ENCODE results near the gene EFHD2.

The EFHD2 gene

DNA sequence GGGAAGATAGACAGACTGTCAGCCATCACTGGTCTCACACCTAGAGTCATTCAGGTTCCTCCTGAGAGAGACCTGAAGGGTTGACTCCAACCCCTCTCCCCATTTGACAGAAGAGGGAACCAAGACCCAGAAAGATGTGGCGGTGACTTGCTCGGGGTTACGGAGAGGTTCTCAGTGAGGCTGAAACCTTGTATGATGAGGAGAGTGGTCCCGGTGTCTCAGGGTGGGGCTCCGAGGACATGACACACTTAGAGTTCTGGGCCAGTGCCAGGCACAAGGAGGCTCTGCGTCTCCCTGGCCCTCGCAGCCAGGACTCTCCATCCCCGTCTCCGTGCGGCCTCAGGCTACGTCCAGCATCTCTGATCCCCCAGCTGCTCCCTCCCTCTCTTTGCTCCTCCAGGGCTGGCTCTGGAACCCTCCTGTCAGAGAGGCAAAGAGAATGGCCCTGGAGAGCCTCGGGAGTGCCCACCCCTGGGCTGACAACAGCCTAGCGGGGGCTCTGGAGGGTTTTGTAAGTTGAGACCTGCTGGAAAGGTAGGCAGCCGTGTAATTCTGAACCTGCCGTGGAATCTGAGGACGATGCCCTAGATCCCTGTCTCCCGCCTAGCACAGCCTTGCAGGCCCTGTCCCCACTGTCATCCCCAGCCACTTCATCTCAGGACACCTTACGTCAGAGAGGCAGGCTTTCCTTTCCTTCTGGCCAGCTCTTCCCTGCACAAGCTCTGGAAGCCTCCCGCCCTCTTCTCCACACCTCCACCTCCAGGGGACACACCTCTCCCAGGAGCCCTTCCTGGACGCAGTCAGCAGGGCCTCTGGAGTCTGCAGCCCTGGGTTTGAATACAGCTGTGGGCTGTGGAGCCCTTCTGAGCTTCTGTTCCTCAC is 4.1 kb downstream of the EFHD2 start:
- no peak for TF ChIP-seq ZNF555 (tag by site-specific recombination; conservative IDR thresholded peaks at IDR 0.05)
- TF ChIP-seq KLF1 (tag by site-specific recombination; IDR thresholded peaks at IDR 0.05) = no peak
- no peak for TF ChIP-seq KLF9 (tag by site-specific recombination; IDR thresholded peaks at IDR 0.05; ENCODE audit: low read depth)
- TF ChIP-seq ZNF239 (tag by site-specific recombination; IDR thresholded peaks at IDR 0.05) = no peak
- TF ChIP-seq, protein P1, sequence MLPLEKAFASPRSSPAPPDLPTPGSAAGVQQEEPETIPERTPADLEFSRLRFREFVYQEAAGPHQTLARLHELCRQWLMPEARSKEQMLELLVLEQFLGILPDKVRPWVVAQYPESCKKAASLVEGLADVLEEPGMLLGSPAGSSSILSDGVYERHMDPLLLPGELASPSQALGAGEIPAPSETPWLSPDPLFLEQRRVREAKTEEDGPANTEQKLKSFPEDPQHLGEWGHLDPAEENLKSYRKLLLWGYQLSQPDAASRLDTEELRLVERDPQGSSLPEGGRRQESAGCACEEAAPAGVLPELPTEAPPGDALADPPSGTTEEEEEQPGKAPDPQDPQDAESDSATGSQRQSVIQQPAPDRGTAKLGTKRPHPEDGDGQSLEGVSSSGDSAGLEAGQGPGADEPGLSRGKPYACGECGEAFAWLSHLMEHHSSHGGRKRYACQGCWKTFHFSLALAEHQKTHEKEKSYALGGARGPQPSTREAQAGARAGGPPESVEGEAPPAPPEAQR (tag by site-specific recombination; IDR thresholded peaks at IDR 0.05) = no peak
- no peak for TF ChIP-seq ZNF23 (tag by site-specific recombination; IDR thresholded peaks at IDR 0.05; ENCODE audit: borderline replicate concordance)
- no peak for TF ChIP-seq HOXD13 (CRISPR knock-in tag; IDR thresholded peaks at IDR 0.05; ENCODE audit: borderline replicate concordance)
- TF ChIP-seq, protein P2, sequence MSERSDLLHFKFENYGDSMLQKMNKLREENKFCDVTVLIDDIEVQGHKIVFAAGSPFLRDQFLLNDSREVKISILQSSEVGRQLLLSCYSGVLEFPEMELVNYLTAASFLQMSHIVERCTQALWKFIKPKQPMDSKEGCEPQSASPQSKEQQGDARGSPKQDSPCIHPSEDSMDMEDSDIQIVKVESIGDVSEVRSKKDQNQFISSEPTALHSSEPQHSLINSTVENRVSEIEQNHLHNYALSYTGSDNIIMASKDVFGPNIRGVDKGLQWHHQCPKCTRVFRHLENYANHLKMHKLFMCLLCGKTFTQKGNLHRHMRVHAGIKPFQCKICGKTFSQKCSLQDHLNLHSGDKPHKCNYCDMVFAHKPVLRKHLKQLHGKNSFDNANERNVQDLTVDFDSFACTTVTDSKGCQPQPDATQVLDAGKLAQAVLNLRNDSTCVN (tag by site-specific recombination; optimal IDR thresholded peaks at IDR 0.05) = no peak
- Histone ChIP-seq H3K4me1 (ENCODE audit: control insufficient read depth, insufficient read depth, low read length) (peaks cover 3% of the 10 kb centered on the region; the same call in 1 of the 2 replicates), H3K9me3 (ENCODE audit: control insufficient read depth, insufficient read depth, low read depth, low read length) (no peaks in the 10 kb centered on the region), H3K27ac (ENCODE audit: extremely low read depth, low read depth, low read length) (no peak overlapping the region), H3K36me3 (ENCODE audit: control insufficient read depth in 2 of 2, insufficient read depth in 1 of 2, low read length in 2 of 2) (peaks cover 0 to 20% of the 10 kb centered on the region in 2 experiments; a peak in 1 of 3 replicates), H3K4me3 (ENCODE audit: low read depth, low read length) (no peak overlapping the region)
- CTCF ChIA-PET = interaction anchor here (0.6 to 1.3 kb wide), 5 partner anchors 9 to 110 kb away, joined by 3 to 4 read pairs (median 3); no protein-coding TSS in a partner anchor
- POLR2A ChIA-PET = no interaction called here

DNA sequence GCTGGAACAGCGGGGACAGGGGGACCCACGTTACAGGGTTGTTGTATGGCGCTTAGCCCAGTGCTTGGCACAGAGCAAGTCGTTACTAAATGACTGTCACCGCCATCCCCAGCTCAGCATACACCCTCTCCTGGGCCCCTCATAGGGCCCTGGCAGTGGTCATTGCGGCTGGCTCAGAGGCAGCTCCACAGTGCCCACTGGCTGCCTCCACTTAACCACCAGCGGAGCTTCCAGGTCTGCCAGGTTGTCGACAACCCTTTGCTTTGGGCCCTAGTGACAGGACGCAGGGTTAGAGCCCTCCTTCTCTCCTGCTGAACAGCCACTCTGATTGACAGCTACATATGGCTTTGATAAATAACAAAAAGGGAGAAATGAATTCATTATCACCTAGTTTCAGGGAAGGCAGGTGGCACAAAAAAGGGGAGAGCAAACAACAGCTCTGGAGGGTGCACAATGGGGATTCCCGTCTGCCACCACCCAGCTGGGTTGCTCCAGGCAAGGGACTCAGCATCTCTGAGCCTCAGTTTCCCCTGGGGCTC is 4.8 kb downstream of the EFHD2 start:
- H3K4me3 ChIP-seq (ENCODE audit: low read depth, low read length) = no peak overlapping the region
- POLR2A ChIA-PET = no interaction called here
- H3K4me1 ChIP-seq (ENCODE audit: control insufficient read depth, insufficient read depth, low read length) = no peaks in the 10 kb centered on the region
- H3K36me3 ChIP-seq (ENCODE audit: control insufficient read depth in 2 of 2, insufficient read depth in 1 of 2, low read length in 2 of 2) = peaks cover 0 to 21% of the 10 kb centered on the region in 2 experiments; a peak in 1 of 3 replicates
- no peak overlapping the region for H3K27ac ChIP-seq (ENCODE audit: extremely low read depth, low read depth, low read length)
- H3K9me3 ChIP-seq (ENCODE audit: control insufficient read depth, insufficient read depth, low read depth, low read length) = no peaks in the 10 kb centered on the region
- CTCF ChIA-PET = interaction anchor here (0.6 to 1.3 kb wide), 5 partner anchors 9 to 110 kb away, joined by 3 to 4 read pairs (median 3); no protein-coding TSS in a partner anchor
- TF ChIP-seq, protein P3, sequence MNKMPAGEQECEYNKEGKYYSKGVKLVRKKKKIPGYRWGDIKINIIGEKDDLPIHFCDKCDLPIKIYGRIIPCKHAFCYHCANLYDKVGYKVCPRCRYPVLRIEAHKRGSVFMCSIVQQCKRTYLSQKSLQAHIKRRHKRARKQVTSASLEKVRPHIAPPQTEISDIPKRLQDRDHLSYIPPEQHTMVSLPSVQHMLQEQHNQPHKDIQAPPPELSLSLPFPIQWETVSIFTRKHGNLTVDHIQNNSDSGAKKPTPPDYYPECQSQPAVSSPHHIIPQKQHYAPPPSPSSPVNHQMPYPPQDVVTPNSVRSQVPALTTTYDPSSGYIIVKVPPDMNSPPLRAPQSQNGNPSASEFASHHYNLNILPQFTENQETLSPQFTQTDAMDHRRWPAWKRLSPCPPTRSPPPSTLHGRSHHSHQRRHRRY (tag by site-specific recombination; IDR thresholded peaks at IDR 0.05) = no peak
- TF ChIP-seq ZNF677 (tag by site-specific recombination; IDR thresholded peaks at IDR 0.05) (no peak), OVOL3 (tag by site-specific recombination; IDR thresholded peaks at IDR 0.05) (no peak), ZNF792 (tag by site-specific recombination; IDR thresholded peaks at IDR 0.05) (no peak), ZNF768 (tag by site-specific recombination; IDR thresholded peaks at IDR 0.05) (no peak), ZNF112 (tag by site-specific recombination; IDR thresholded peaks at IDR 0.05) (no peak), ZNF624 (tag by site-specific recombination; IDR thresholded peaks at IDR 0.05) (no peak), ZIC2 (tag by site-specific recombination; IDR thresholded peaks at IDR 0.05) (no peak), ZNF19 (tag by site-specific recombination; IDR thresholded peaks at IDR 0.05; ENCODE audit: low read depth) (no peak), KLF9 (tag by site-specific recombination; IDR thresholded peaks at IDR 0.05; ENCODE audit: low read depth) (no peak), ZNF266 (tag by site-specific recombination; IDR thresholded peaks at IDR 0.05; ENCODE audit: low read depth) (no peak), ZNF585B (tag by site-specific recombination; IDR thresholded peaks at IDR 0.05) (no peak), BCL11B (tag by site-specific recombination; IDR thresholded peaks at IDR 0.05; ENCODE audit: low read depth) (no peak), ZNF155 (tag by site-specific recombination; IDR thresholded peaks at IDR 0.05) (no peak), ZEB2 (tag by site-specific recombination; IDR thresholded peaks at IDR 0.05) (no peak)
- TF ChIP-seq, protein P4, sequence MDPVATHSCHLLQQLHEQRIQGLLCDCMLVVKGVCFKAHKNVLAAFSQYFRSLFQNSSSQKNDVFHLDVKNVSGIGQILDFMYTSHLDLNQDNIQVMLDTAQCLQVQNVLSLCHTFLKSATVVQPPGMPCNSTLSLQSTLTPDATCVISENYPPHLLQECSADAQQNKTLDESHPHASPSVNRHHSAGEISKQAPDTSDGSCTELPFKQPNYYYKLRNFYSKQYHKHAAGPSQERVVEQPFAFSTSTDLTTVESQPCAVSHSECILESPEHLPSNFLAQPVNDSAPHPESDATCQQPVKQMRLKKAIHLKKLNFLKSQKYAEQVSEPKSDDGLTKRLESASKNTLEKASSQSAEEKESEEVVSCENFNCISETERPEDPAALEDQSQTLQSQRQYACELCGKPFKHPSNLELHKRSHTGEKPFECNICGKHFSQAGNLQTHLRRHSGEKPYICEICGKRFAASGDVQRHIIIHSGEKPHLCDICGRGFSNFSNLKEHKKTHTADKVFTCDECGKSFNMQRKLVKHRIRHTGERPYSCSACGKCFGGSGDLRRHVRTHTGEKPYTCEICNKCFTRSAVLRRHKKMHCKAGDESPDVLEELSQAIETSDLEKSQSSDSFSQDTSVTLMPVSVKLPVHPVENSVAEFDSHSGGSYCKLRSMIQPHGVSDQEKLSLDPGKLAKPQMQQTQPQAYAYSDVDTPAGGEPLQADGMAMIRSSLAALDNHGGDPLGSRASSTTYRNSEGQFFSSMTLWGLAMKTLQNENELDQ (tag by site-specific recombination; IDR thresholded peaks at IDR 0.05; ENCODE audit: low read depth) = no peak
- TF ChIP-seq, protein P5, sequence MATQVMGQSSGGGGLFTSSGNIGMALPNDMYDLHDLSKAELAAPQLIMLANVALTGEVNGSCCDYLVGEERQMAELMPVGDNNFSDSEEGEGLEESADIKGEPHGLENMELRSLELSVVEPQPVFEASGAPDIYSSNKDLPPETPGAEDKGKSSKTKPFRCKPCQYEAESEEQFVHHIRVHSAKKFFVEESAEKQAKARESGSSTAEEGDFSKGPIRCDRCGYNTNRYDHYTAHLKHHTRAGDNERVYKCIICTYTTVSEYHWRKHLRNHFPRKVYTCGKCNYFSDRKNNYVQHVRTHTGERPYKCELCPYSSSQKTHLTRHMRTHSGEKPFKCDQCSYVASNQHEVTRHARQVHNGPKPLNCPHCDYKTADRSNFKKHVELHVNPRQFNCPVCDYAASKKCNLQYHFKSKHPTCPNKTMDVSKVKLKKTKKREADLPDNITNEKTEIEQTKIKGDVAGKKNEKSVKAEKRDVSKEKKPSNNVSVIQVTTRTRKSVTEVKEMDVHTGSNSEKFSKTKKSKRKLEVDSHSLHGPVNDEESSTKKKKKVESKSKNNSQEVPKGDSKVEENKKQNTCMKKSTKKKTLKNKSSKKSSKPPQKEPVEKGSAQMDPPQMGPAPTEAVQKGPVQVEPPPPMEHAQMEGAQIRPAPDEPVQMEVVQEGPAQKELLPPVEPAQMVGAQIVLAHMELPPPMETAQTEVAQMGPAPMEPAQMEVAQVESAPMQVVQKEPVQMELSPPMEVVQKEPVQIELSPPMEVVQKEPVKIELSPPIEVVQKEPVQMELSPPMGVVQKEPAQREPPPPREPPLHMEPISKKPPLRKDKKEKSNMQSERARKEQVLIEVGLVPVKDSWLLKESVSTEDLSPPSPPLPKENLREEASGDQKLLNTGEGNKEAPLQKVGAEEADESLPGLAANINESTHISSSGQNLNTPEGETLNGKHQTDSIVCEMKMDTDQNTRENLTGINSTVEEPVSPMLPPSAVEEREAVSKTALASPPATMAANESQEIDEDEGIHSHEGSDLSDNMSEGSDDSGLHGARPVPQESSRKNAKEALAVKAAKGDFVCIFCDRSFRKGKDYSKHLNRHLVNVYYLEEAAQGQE (tag by site-specific recombination; IDR thresholded peaks at IDR 0.05) = no peak

All from HEK293 (cell line).